ENCODE data around the gene POLRMT. TPM values are rescaled to one million over a fixed set of nuclear protein-coding genes. Genes with fewer than 3 reads are reported as not detected.

The POLRMT gene
- total RNA-seq, 1 experiment from 2014 or later = 139 TPM

DNA sequence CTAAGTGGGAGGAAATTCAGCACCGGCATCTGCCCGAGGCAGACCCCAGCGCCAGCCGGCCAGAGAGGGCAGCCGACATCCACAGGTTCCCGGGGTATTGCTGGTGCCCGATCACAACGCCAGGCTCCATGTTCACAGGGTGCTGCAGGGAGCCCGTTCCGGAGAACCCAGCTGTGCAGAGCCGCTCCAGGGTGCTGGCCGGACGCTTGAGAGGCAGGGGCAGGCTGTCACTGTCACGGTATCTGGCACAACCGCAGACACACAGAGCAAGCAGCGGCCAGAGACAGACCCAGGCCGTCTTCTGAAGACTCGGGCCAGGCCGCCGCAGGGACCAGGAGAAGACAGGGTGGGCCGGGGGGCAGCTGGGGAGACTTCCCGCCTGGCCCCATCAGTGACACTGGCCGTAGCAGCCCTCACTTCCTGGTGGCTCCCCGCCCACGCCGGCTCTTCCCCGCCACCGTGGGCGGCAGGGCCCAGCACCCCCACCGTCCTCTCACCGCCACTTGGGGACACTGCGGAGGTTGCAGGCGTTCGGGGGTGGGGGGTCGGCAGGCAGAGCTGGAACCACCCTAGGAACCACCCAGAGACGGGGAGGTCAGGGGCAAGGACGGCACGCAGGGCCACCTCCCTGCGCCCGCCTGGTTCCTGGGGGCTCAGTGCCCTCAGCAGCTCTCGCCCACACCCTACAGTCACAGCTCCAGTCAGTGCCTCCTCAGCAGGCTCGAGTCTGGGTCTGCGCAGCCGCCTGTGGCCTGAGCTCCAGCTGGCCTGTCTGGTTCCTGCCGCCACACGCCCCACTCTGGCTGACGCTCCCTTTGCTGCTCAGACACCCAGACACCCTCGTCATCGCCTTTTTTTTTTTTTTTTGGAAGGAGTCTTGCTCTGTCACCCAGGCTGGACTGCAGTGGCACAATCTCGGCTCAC, 25.8 kb upstream of the POLRMT start:
- Mint-ChIP-seq H3K36me3 (no peaks in the 10 kb centered on the region), H3K27ac (peak overlapping the region; percentile 82), H3K4me1 (peaks cover 20% of the 10 kb centered on the region), H3K9me3 (no peaks in the 10 kb centered on the region), H3K4me3 (no peak overlapping the region), H3K27me3 (ENCODE audit: low read depth) (peaks cover 2% of the 10 kb centered on the region; the same call in 1 of the 2 replicates)
- TF ChIP-seq, protein P1, sequence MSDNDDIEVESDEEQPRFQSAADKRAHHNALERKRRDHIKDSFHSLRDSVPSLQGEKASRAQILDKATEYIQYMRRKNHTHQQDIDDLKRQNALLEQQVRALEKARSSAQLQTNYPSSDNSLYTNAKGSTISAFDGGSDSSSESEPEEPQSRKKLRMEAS (CRISPR knock-in tag; IDR thresholded peaks at IDR 0.05) = no peak
- TF ChIP-seq, protein P2, sequence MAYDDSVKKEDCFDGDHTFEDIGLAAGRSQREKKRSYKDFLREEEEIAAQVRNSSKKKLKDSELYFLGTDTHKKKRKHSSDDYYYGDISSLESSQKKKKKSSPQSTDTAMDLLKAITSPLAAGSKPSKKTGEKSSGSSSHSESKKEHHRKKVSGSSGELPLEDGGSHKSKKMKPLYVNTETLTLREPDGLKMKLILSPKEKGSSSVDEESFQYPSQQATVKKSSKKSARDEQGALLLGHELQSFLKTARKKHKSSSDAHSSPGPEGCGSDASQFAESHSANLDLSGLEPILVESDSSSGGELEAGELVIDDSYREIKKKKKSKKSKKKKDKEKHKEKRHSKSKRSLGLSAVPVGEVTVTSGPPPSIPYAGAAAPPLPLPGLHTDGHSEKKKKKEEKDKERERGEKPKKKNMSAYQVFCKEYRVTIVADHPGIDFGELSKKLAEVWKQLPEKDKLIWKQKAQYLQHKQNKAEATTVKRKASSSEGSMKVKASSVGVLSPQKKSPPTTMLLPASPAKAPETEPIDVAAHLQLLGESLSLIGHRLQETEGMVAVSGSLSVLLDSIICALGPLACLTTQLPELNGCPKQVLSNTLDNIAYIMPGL (CRISPR knock-in tag; IDR thresholded peaks at IDR 0.05) = no peak
- TF ChIP-seq NFYB (CRISPR knock-in tag; conservative IDR thresholded peaks at IDR 0.05; ENCODE audit: low read depth) (no peak), CREB1 (CRISPR knock-in tag; IDR thresholded peaks at IDR 0.05) (no peak)
- TF ChIP-seq, protein P3, sequence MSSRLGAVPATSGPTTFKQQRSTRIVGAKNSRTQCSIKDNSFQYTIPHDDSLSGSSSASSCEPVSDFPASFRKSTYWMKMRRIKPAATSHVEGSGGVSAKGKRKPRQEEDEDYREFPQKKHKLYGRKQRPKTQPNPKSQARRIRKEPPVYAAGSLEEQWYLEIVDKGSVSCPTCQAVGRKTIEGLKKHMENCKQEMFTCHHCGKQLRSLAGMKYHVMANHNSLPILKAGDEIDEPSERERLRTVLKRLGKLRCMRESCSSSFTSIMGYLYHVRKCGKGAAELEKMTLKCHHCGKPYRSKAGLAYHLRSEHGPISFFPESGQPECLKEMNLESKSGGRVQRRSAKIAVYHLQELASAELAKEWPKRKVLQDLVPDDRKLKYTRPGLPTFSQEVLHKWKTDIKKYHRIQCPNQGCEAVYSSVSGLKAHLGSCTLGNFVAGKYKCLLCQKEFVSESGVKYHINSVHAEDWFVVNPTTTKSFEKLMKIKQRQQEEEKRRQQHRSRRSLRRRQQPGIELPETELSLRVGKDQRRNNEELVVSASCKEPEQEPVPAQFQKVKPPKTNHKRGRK (CRISPR knock-in tag; IDR thresholded peaks at IDR 0.05; ENCODE audit: borderline replicate concordance) = no peak
- POLR2A ChIA-PET = interaction anchor here (0.5 to 0.6 kb wide), 2 partner anchors 9 to 55 kb away, joined by 3 to 4 read pairs; no protein-coding TSS in a partner anchor
- no peak for DNase-seq (ENCODE audit: low spot score)
- CTCF ChIA-PET = interaction anchor here (0.9 kb wide), 1 partner anchor 11 kb away, joined by 3 read pairs; no protein-coding TSS in a partner anchor
- no peak for ATAC-seq

DNA sequence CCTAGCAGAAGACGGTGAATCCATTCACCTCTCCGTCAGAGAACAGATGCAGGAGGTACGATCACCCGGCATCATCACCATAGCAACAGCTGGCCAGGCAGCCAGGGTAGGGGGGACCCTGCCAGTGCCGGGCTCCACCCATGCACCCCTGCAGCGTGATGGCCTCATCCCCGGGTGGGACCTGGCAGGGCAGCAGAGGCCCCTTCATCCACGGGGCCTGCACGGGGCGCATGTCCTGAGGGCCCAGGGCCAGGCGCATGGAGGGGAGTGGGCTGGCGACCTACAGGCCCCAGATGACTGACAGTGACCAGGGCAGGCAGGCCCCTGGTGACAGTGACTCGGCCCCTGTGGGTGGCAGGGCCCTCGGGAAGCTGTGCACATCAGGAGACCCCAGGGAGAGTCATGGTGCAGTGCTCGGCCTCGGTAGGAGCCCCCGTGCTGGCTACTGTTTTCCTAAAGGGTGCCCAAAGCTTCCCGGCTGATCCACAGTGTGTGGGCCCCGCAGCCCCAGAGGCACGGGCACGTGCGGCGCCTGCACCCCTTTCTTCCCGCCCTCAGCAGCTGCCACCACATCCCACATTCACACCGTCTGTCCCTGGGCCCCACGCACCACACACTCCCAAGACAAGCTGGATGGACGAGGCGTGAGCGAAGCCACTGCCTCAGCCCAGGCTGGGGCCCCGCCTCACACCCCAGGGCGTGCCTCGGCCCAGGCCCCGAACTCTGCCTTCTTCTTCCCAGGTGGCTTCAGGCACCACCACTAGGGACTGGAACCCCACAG, 24.9 kb upstream of the POLRMT start:
- TF ChIP-seq RORB (CRISPR knock-in tag; IDR thresholded peaks at IDR 0.05) (no peak), ZNF232 (CRISPR knock-in tag; IDR thresholded peaks at IDR 0.05) (no peak), SMAD3 (CRISPR knock-in tag; IDR thresholded peaks at IDR 0.05; ENCODE audit: borderline replicate concordance) (no peak), TEAD4 (CRISPR knock-in tag; IDR thresholded peaks at IDR 0.05) (no peak), TCF7 (CRISPR knock-in tag; IDR thresholded peaks at IDR 0.05; ENCODE audit: low read depth) (no peak), ELF4 (CRISPR knock-in tag; IDR thresholded peaks at IDR 0.05; ENCODE audit: low read depth) (no peak), ZNF219 (CRISPR knock-in tag; IDR thresholded peaks at IDR 0.05; ENCODE audit: borderline replicate concordance) (no peak), SP1 (CRISPR knock-in tag; conservative IDR thresholded peaks at IDR 0.05) (no peak)
- TF ChIP-seq, protein P4, sequence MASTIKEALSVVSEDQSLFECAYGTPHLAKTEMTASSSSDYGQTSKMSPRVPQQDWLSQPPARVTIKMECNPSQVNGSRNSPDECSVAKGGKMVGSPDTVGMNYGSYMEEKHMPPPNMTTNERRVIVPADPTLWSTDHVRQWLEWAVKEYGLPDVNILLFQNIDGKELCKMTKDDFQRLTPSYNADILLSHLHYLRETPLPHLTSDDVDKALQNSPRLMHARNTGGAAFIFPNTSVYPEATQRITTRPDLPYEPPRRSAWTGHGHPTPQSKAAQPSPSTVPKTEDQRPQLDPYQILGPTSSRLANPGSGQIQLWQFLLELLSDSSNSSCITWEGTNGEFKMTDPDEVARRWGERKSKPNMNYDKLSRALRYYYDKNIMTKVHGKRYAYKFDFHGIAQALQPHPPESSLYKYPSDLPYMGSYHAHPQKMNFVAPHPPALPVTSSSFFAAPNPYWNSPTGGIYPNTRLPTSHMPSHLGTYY (CRISPR knock-in tag; IDR thresholded peaks at IDR 0.05) = no peak
- TF ChIP-seq, protein P5, sequence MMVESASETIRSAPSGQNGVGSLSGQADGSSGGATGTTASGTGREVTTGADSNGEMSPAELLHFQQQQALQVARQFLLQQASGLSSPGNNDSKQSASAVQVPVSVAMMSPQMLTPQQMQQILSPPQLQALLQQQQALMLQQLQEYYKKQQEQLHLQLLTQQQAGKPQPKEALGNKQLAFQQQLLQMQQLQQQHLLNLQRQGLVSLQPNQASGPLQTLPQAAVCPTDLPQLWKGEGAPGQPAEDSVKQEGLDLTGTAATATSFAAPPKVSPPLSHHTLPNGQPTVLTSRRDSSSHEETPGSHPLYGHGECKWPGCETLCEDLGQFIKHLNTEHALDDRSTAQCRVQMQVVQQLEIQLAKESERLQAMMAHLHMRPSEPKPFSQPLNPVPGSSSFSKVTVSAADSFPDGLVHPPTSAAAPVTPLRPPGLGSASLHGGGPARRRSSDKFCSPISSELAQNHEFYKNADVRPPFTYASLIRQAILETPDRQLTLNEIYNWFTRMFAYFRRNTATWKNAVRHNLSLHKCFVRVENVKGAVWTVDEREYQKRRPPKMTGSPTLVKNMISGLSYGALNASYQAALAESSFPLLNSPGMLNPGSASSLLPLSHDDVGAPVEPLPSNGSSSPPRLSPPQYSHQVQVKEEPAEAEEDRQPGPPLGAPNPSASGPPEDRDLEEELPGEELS (CRISPR knock-in tag; IDR thresholded peaks at IDR 0.05) = no peak
- peaks cover 17% of the 10 kb centered on the region for H3K4me1 Mint-ChIP-seq
- DNase-seq (ENCODE audit: low spot score) = no peak
- no peaks in the 10 kb centered on the region for H3K36me3 Mint-ChIP-seq
- no peaks in the 10 kb centered on the region for H3K27me3 Mint-ChIP-seq (ENCODE audit: low read depth)
- H3K4me3 Mint-ChIP-seq = no peak overlapping the region
- no peak overlapping the region for H3K27ac Mint-ChIP-seq
- ChIA-PET CTCF (no interaction called here), POLR2A (interaction anchor here (0.5 kb wide), 1 partner anchor 8 kb away, joined by 3 read pairs; no protein-coding TSS in a partner anchor)
- H3K9me3 Mint-ChIP-seq = no peaks in the 10 kb centered on the region
- no peak for ATAC-seq
